SKM-1 (cell line): ENCODE measurements around the gene GBX2.

ENCODE experiments used
- DNase-seq: peaks from one replicate; lab custom pipeline; 2025; ENCODE audit not compliant: unreplicated experiment; lab: John Stamatoyannopoulos, UW

The GBX2 gene

GRCh38 chr2:236120829-236121228, 47.4 kb downstream of the GBX2 start:
- DNase-seq: no peak

- DNase-seq: no peak
Measured at GRCh38 chr2:236120141-236120601, 48.0 kb downstream of the GBX2 start.

GRCh38 chr2:236119476-236119875, 48.7 kb downstream of the GBX2 start:
- no peak for DNase-seq

GRCh38 chr2:236119003-236119402, 49.2 kb downstream of the GBX2 start:
- DNase-seq: no peak

- no peak for DNase-seq
Measured at GRCh38 chr2:236117861-236118269, 50.3 kb downstream of the GBX2 start.

GRCh38 chr2:236117401-236117800, 50.8 kb downstream of the GBX2 start:
- DNase-seq: no peak
